Mesenteric fat pad (tissue), 1 donor: ENCODE data around the gene KANK4. TPM values are rescaled to one million over a fixed set of nuclear protein-coding genes. Genes with fewer than 3 reads are reported as not detected.

Source experiments
- DNase-seq: peaks from one replicate; pipeline ENCODE4 v3.0.0-alpha.2; 2020; ENCODE audit warnings: low spot score
- total RNA-seq: library from RNA; stranded (reverse); fragmentation: NEBNext Ultra II Directional; extraction: Animal tissue kit (Norgen Biotek cat#: 25700); gene quantifications from one replicate; pipeline ENCODE4 v1.2.1, GENCODE V29; 2021
- donor health status: DM: yes; HTN: yes; CAD: no.

The KANK4 gene
- total RNA-seq, 1 donor from 2014 or later = 2.7 TPM

DNA sequence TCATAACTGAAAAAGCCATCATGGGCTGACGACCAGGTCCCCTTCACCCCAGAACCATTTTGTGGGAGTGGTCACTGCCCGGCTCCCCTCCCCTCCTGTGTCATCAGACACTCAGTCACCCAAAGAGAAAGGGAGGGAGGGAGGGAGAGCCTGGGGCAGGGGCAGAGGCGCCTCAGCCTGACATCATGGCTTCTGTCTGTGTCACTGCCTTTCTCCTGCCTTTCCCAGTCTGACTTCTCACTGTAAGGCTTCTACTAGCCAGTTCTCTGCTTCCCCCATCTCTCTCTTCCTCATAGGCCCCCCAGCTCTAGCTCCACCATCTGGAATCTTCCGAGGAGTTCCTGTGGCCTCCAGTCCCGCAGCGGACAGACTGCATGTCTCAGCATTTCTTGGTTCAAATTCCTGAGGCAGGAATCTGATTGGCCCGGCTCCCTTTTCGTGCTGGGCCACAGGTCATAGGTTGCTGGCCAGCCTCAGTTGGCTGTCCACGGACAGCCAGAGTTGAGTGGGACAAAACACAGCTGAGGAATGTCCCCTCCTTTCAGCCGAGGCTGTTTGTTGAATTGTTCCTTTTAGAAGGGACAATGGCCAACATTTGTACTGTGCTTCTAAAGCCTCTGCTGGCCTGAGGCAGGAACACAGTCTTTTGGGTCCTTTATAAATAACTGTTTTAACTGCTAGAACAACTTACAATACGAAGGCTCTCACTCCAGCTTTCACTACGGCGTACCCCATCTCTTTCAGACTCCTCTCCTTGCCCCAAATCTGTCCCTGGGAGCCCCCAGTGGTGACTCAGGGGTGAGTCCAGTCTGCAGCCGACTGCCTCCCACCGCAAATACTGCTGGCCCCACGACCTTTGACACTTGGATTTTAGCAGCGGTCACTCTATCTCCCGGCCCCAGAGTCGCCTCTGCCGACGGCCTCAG, 18.7 kb upstream of the KANK4 start:
- no peak for DNase-seq

DNA sequence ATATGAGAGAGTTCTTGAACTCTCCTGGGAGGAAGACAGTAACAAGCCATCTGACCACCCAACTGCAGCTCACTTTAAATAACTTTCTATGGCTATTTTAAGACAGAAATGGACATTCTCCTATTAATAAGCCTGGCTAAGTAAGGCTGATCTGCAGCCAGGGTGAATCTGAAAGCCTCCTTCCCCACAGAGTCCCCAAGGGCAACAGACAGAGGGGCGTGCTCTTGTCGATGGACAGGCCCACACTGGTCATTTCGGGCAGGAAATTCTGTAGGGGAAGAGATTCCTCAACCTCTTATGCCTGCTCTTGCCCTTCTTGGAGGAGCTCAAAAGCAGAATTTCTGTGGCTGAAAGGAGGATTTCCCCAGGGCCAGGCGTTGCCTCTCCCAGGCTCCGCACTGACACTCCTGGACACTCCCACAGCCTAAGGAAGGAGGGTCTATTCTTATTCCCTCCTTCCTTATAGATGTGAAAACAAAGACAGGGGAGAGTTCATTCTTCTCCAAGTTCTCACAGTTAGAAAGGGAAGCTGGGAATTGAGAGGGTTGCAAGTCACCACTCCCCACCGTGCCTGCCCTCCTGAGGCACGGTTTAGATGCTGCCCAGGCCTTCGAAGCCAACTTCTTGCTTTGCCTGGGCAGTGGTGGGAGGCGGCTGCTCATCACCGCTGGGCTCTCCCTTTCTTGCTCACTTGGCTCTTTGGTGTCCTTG, 17.9 kb upstream of the KANK4 start:
- no peak for DNase-seq

DNA sequence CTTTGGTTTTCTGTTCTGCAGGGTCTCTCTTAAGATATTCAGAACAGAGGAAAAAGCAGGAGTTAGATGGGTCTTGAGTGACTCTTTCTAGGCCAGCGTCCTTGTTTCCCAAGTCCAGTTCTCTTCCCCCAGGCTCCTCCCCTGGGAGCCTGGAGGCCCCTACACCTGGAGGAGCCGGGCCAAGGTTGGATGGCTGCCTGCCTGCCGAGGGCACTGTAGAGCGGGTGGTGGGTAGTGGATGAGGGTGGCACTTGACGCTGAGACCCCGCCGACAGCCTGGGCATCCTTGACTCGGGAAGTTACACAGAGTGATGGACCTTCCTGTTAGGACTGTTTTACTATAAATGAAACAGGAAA, 17.4 kb upstream of the KANK4 start:
- no peak for DNase-seq

DNA sequence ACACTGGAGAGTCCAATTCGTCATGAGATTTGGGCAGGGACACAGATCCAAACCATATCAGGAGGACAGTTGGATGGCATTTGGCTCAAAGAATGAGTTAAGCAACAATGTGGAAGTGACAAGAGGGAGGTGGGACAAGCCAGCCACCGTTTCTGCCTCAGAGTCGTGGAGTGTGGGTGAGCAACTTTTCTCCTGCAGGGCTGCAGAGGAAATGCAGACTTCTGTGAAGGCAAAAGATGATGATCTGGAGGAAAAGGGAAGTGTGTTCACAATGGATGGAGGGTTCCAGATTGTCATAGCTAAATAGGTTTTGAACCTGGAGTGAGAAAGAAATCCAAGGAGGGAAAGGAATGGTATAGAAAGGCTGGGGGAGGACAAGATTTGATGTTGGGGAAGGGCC, 16.4 kb upstream of the KANK4 start:
- DNase-seq = no peak

DNA sequence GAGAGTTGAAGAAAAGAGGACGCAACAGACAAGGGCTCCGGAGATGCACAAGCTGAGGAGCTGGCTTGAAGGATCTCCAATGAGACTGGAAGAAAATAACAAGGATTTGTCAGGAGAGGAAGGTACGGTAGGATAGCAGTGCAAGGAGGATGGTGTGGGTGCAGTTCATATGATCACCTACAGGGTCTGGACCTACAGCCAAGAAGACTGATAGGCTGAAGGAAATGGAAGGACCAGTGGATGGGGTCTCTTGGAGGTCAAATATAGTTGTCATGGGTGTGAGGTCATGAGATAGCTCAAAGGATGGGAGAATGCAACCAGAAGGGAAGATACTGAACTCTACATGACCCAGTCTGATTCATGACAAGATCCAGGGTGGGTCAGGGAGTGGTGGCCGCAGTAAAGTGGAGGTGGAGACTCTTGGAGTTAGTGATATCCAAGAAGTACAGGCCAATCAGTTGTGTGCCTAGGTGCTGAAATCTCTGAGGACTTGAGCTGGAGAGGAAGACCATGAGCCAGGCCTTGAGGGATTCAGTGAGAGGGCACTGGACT, 15.3 kb upstream of the KANK4 start:
- no peak for DNase-seq

DNA sequence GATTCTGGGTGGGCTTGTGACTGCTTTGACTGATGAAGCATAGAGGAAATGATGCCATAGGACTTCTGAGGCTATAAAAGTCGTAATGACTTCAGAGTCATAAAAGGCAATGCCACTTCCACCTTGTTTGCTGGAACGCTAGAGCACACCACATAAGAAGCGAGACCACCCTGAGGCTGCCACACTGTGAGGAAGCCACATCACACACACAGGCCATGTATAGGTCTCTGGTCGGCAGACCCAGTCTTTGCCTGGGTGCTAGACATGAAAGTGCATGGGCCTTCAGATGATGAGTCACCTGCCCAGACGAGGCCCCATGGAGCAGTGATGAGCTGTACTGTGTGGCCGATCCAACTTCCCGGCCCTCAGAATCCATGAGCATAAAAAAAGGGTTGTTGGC, 14.2 kb upstream of the KANK4 start:
- no peak for DNase-seq

DNA sequence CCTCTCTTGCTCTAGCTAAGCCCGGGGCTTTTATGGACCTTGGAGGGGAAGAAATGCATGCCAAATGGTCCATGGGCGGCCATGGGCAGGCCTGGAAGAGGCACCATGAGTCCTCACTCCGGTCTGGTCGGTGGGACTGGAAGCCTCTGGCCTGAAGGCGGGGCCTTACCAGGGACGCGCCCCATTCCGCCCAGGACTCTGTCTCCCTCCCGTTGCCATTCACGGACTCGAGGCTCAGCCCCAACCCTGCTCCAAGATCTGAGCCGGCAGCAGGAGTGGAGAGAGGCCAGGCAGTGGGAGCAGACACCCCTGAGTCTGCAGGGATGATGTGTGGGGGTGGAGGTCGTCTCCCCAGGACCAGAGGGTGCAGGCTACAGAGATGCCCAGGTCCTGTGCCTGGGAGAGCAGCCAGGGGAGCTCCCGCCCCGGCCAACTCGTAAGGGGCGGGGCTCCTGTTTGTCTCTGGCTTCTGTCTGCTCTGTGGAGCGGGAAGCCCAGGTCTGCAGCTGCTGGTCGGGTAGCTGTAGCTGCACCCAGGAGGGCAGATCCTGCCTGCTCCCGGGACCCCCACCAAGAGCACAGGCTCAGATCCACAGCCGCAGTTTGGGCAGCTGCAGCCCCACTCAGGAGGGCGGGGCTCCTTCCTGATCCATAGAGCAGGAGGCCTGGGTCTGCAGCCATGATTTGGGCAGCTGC, 8.3 kb upstream of the KANK4 start:
- no peak for DNase-seq

DNA sequence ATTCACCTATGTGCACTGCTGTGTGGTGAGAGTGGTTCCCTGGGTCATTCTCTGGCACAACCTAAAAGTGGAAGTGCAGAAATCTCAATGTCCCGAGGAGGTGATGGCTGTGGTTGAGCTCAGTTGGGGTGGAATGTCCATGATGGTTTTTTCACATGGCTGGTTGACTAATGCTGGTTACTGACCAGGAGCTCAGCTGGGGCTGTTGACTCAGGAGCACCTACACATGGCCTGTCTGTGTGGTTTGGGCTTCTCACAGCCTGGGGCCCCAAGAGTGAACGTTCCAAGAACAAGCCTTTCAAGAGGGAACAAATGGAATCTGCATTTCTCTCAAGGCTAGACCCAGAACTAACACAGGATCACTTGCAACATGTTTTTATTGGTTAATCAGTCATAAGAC, 6.4 kb upstream of the KANK4 start:
- no peak for DNase-seq

DNA sequence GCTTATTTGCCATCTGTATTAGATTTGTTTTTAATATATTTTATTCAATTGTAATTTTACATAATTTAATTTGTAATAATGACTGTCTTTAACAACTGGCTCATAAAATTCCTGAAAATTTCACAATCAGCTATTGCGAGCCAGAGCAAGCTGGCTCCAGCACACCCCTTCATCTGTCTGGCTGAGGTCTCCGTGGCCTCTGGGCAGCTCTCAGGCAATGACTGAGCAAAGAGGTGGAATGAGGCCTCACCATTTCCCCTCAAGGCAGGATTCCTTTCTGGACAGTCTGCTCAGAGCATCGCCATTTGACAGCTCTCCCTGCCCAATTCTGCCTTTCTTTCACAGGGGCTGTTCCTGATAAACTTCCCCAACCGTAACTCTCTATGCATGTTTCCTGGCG, 5.8 kb upstream of the KANK4 start:
- no peak for DNase-seq

DNA sequence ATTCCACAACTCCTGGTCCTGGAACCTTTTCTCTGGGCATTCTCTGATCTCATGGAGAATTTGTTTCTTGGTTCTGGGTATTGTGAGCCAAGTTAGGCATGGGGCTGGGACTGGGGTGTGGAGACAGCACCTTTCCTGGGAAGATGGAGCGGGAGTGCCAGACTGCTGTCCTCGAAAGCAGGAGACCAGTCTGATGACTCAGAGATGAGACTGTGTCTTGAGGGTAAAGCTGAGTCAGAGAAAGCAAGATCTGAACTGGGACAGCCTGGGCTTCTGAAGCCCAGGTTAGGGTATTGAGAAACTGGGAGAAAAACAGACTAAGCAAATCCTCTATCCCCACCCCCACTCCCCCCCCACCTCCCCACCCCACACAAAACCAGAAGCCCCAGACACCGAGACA, 2.2 kb upstream of the KANK4 start:
- DNase-seq = no peak

DNA sequence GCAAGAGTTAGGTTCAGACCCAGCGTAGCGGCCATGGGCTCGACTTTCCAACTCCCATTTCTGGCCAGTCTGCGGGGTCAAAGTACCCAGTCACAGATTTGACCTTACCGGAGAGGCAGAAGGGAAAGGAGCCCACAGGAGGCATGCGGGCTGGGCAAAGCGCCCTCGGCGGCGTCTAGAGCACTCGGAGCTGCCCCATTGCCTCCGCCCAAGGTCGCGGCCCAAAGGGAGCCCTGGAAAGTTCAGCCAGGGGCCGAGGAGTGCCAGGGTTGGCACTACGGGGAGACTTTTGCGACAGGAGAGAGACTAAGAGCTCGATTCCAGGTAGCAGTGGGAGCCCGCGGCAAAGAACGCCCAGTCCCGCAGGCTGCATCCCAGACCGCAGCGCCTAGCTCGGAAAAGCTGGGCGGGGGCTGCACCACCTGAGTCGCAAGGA, 896 bp downstream of the KANK4 start:
- no peak for DNase-seq

DNA sequence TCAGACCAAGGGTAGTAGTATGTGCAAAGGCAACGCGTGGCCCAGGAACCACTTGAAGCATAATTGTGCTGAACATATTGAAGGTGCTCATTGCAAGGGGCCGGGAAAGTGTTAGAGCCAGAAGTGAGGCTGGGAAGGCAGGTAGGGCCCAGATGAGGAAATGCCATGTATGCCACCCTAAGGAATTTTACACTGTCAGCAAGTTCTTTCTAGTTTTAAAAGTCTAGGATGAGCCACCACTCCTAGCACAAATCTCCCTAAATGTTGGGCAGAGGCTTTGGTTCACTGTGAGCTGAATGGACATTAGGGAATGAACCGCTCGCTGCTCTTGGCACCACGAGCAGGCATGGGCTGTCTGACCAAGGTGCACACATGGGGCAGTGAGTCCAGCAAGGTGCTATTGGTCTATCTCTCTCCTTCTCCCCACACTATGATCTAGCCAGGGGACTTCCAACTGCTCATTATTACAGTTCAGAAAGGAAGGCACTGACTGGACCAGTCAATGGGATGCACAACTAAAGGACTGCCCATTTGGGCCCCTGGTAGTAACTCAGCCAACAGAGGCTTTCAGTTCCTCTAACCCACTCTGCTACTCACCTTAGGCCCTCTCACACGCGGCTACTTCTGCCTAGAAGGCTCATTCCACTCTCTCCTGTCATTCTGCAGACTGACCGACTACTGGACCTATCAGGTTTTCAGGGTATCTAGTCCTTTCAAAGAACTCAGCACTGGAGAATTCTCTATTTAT, 2.0 kb downstream of the KANK4 start:
- no peak for DNase-seq

DNA sequence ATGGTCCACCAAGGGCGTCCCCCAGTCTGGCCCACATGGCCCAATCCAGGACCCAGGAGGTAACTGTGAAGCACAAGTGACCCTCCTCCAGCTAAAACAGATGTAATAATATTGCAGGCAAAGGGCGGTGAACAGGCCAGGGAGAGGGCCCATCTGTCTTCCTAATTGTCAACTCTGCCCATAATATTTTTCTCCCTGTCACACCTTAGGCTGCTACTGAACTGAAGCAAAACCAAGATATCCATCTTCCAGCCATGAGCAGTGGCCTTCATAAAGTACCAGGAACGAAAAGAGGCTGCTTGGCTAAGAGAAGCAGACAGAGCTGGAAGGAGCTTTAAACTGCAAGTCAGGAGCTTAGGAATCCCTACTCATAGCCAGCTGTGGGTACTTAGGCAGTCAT, 3.1 kb downstream of the KANK4 start:
- no peak for DNase-seq

DNA sequence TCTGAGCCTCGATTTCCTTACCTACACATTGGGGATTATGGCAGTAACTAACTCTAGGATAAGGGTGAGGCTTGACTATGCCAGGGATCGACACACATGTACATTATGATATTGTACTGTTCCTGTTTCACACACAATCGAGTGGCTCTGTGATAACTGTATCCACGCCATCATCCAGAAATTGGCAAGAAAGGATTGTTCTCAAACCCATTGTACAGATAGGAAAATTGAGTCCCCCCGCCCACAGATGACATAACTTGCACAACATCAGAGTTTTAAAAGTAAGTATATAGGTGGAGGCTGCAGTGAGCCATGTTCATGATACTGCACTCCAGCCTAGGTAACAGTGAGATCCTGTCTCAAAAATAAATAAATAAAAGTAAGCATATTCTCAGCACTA, 3.8 kb downstream of the KANK4 start:
- no peak for DNase-seq

DNA sequence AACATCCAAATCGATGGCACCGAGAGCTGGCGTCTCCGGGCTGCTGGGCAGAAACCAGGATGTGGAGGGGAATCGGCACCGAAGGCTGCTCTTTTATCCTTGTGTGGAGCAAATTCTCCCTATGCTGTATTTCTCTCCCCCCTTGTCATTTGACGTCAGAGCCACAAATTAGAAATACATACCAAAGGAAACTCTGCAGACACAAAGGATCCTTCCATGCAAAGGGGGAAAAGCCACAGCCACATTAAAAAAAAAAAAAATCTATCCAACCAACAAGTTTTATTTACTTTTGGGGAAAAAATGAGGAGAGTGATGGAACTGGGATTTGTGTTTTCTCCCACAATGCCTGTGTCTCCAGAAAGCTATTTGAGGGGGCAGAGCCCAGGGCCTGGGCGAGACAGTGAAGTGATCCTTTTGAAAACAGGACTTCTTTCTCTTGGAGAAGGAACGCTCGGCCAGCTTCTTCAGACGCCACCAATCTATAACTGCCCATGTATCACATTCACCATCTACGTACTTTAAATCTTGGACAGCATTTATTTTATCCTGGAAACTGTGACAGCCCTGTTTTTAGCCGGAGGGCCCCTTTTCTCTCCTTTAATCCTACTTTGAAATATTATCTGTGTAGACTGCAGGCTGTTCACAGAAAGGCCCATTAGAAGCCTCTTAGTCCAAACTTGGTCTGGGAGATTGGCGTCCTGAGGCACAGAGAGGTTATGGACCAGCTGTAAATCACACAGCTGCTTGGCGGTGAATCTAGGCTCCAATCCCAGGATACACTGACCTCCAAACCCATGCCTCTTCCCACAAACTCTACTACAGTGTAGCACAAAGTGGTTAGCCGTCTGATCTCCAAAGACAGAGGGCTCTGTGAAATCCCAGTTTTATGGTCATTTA, 4.5 kb downstream of the KANK4 start:
- DNase-seq = no peak

DNA sequence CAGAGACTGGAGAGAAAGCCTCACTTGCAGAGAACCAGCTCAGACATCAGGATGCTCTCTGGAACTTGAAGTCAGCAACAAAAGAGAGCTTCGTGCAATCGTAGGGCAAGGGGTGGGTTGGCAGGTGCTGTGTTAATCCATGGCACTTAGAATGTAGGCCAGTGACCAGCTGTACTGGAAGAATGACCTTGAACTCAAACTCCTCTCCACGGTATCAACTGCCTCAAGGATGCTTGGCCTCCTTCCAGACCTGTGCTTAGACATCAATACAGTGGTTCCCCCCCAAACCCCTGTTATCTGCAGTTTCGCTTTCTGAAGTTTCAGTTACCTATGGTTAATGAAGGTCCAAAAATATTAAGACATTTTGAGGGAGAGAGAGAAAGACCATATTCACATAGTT, 6.5 kb downstream of the KANK4 start:
- DNase-seq = no peak

DNA sequence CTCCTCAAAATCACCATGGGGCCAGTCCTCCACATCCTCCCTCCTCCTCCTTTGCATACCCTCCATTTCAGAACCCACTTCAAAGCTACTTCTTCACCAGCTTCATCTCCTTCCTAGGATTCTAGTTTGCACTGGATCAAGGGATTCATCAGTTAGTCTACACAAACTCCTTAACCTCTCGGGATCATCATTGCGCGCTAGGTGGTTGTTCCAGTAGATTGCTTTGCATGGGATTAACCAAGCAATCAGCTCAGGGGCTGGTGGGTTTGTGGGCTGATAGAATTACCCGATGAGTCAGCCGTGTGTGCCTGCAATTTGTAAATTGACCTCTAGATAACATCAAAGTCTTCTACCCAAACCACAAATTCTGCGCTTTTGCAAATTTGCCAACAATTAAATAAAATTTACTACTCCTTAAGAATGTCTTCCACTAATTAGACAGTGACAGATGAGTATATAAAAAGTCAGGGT, 7.7 kb downstream of the KANK4 start:
- no peak for DNase-seq

DNA sequence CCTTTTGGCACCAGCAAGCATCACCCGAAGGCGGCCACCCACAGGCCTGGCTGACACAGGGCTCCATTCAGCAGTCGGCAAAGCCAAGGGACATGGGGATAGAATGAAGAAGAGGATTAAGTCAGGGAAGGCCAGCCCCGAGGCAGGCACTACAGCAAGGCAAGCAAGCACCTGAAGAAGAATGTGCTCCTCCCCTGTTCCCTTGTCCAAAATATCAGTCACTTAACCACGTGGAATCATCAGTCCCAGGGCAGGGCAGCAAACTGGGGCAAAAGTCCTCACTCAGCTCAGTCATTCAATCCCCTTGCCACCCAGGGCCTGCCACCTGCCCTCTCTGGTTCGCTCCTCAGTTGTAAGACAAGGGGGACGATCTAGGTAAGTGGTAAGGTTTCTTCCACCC, 9.3 kb downstream of the KANK4 start:
- no peak for DNase-seq

DNA sequence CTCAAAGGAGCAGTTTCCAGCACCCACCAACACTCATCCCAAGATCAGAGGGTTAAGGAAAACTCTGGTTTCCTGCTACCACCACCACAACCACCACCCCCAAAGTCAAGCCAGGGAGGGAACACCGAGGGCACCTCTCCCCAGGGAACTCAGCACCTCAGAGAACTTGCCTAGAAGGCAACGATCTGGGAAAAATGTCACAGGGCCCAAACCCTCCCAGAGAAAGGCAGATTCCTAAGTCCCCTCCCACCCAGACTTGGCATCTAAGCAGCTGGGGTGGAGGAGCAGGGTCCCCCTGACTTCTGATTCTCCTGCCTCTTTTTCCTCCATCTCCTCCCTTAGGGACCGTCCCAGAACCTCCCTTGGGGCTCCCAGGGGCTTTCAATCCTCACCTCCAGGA, 10.6 kb downstream of the KANK4 start:
- DNase-seq = no peak

DNA sequence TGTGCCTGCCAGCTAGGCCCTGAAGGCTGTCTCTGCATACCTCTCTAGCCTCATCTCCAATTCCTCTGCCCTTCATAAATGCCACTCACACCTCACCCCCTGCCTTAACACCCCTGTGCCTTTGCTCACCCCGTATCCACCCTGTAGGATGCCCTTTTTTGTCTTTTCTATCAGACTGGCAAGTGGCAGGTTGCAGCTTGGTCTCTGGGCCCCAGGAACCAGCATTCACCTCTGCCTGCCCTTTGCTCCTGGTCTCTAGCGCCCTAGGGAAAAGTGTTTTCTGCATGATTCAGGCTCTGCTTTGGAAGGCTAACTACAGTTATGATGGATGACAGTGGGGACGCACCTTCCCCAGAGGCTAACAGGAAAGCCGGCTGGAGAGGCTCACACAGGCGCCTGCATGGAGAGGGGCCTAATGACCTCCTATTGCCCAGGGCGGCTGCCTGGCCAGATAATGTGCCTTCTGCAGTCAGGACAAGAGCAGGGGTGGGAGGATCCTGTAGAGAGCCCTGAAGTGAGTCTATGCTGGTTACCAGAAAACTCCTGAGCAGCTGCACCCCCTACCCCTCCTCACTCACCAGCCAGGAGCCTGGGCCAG, 11.2 kb downstream of the KANK4 start:
- DNase-seq = no peak
